Measurements from ENCODE around the gene AGA.

Gene AGA

DNA sequence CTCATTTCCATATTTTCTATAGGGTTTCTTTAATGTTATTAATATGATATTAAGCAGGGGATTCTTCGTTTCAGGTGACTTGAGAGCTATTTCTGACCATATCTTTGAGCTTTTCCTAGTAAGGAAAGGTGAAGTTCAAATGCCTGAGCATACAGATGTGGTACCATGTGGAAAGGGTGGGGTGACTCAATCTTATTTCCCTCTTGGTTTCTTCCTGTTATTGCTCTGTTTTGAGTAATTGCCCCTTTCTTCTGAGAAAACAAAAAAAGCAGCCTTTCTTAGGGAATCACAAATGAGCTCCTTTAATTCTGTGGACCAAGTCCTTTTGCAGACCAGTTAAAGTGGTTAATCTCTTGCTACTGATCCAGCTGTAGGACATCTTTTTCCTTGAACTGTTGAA, 41.0 kb upstream of the AGA start:
- no peak for TF ChIP-seq EZH2phosphoT487 (IDR thresholded peaks at IDR 0.05; ENCODE audit: low read depth)
- TF ChIP-seq, protein P1, sequence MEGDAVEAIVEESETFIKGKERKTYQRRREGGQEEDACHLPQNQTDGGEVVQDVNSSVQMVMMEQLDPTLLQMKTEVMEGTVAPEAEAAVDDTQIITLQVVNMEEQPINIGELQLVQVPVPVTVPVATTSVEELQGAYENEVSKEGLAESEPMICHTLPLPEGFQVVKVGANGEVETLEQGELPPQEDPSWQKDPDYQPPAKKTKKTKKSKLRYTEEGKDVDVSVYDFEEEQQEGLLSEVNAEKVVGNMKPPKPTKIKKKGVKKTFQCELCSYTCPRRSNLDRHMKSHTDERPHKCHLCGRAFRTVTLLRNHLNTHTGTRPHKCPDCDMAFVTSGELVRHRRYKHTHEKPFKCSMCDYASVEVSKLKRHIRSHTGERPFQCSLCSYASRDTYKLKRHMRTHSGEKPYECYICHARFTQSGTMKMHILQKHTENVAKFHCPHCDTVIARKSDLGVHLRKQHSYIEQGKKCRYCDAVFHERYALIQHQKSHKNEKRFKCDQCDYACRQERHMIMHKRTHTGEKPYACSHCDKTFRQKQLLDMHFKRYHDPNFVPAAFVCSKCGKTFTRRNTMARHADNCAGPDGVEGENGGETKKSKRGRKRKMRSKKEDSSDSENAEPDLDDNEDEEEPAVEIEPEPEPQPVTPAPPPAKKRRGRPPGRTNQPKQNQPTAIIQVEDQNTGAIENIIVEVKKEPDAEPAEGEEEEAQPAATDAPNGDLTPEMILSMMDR (IDR thresholded peaks at IDR 0.05; ENCODE audit: low read depth, low read length): no peak
- Histone ChIP-seq H3K79me2 (ENCODE audit: low read length) (no peaks in the 10 kb centered on the region), H3K4me1 (ENCODE audit: low read length) (no peaks in the 10 kb centered on the region), H3K9ac (ENCODE audit: low read length) (no peak overlapping the region), H3K4me2 (ENCODE audit: low read length) (no peak overlapping the region), H3K36me3 (replicated peaks; ENCODE audit: low read depth, low read length) (no peaks in the 10 kb centered on the region), H3K4me3 (ENCODE audit: low read length) (no peak overlapping the region), H4K20me1 (ENCODE audit: insufficient read depth, low read length) (no peaks in the 10 kb centered on the region), H2AFZ (ENCODE audit: low read depth, low read length) (no peak overlapping the region), H3K27me3 (ENCODE audit: low read depth, low read length) (no peaks in the 10 kb centered on the region), H3K9me3 (ENCODE audit: insufficient read depth, low read length) (no peaks in the 10 kb centered on the region), H3K27ac (ENCODE audit: low read length) (no peak overlapping the region)

DNA sequence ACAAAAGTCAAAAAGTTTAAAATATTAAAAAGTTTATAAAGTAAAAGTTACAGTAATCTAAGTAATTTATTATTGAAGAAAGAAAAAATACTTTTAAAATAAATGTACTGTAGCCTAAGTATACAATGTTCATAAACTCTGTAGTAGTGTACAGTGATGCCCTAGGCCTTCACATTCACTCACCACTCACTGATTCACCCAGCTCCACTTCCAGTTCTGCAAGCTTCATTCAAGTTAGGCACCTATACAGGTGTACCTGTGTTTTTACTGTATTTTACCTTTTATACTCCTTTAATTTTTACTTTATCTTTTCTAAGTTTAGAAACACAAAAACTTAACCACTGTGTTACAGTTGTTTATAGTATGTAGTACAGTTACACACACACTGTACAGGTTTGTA, 40.1 kb upstream of the AGA start:
- Histone ChIP-seq H3K4me3 (ENCODE audit: low read length) (no peak overlapping the region), H3K9ac (ENCODE audit: low read length) (no peak overlapping the region), H3K4me1 (ENCODE audit: low read length) (no peaks in the 10 kb centered on the region), H3K4me2 (ENCODE audit: low read length) (no peak overlapping the region), H3K27ac (ENCODE audit: low read length) (no peak overlapping the region), H4K20me1 (ENCODE audit: insufficient read depth, low read length) (no peaks in the 10 kb centered on the region), H3K79me2 (ENCODE audit: low read length) (no peaks in the 10 kb centered on the region), H2AFZ (ENCODE audit: low read depth, low read length) (no peak overlapping the region), H3K27me3 (ENCODE audit: low read depth, low read length) (no peaks in the 10 kb centered on the region), H3K36me3 (replicated peaks; ENCODE audit: low read depth, low read length) (no peaks in the 10 kb centered on the region), H3K9me3 (ENCODE audit: insufficient read depth, low read length) (no peaks in the 10 kb centered on the region)
- TF ChIP-seq EZH2phosphoT487 (IDR thresholded peaks at IDR 0.05; ENCODE audit: low read depth): no peak
- TF ChIP-seq, protein P1 (IDR thresholded peaks at IDR 0.05; ENCODE audit: low read depth, low read length): no peak

GRCh38 chr4:177480795-177481194, 38.6 kb upstream of the AGA start:
- no peaks in the 10 kb centered on the region for H3K36me3 ChIP-seq (replicated peaks; ENCODE audit: low read depth, low read length)
- H3K9ac ChIP-seq (ENCODE audit: low read length): no peak overlapping the region
- no peaks in the 10 kb centered on the region for H4K20me1 ChIP-seq (ENCODE audit: insufficient read depth, low read length)
- no peak for TF ChIP-seq EZH2phosphoT487 (IDR thresholded peaks at IDR 0.05; ENCODE audit: low read depth)
- TF ChIP-seq, protein P1 (IDR thresholded peaks at IDR 0.05; ENCODE audit: low read depth, low read length): no peak
- H3K4me2 ChIP-seq (ENCODE audit: low read length): no peak overlapping the region
- no peaks in the 10 kb centered on the region for H3K79me2 ChIP-seq (ENCODE audit: low read length)
- H3K4me3 ChIP-seq (ENCODE audit: low read length): no peak overlapping the region
- H3K4me1 ChIP-seq (ENCODE audit: low read length): no peaks in the 10 kb centered on the region
- H3K27ac ChIP-seq (ENCODE audit: low read length): no peak overlapping the region
- H2AFZ ChIP-seq (ENCODE audit: low read depth, low read length): no peak overlapping the region
- no peaks in the 10 kb centered on the region for H3K9me3 ChIP-seq (ENCODE audit: insufficient read depth, low read length)
- H3K27me3 ChIP-seq (ENCODE audit: low read depth, low read length): no peaks in the 10 kb centered on the region

DNA sequence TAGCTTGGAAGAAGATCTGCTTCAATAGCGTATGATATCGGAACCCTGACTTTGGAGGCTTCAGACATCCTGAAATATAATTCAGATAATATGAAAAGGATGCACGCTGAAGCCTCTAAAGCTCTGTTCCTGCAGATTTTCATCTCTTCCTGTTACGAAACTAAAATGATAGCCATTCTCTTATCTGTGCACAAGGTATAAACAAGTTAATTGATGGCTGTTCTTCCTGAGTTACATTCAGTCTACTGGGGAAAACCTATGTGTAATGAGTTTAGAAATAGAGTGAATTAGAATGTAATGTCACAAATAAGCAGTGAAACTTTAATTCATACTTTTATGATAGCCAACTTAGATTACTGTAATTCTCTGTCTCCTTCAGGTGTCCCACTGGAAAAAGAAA, 36.8 kb upstream of the AGA start:
- Histone ChIP-seq H3K27ac (ENCODE audit: low read length) (no peak overlapping the region), H3K4me3 (ENCODE audit: low read length) (no peak overlapping the region), H3K9ac (ENCODE audit: low read length) (no peak overlapping the region), H3K27me3 (ENCODE audit: low read depth, low read length) (no peaks in the 10 kb centered on the region), H3K4me1 (ENCODE audit: low read length) (no peaks in the 10 kb centered on the region), H4K20me1 (ENCODE audit: insufficient read depth, low read length) (no peaks in the 10 kb centered on the region), H3K9me3 (ENCODE audit: insufficient read depth, low read length) (no peaks in the 10 kb centered on the region), H3K79me2 (ENCODE audit: low read length) (no peaks in the 10 kb centered on the region), H3K36me3 (replicated peaks; ENCODE audit: low read depth, low read length) (no peaks in the 10 kb centered on the region), H3K4me2 (ENCODE audit: low read length) (no peak overlapping the region), H2AFZ (ENCODE audit: low read depth, low read length) (no peak overlapping the region)
- TF ChIP-seq, protein P1 (IDR thresholded peaks at IDR 0.05; ENCODE audit: low read depth, low read length): no peak
- TF ChIP-seq EZH2phosphoT487 (IDR thresholded peaks at IDR 0.05; ENCODE audit: low read depth): no peak

Measured in OCI-LY3 (cell line).